Stimulated activated CD4-positive, alpha-beta T cell treated with anti-CD3 and anti-CD28 coated beads, TNF-alpha, amount 100 ng/mL, for 24 hours (primary cell): ENCODE data around the gene ERCC6L2.

Experiments used
- DNase-seq, 3 experiments: peaks; one replicate each; pipeline ENCODE4 v3.0.0-alpha.2; 2020; ENCODE audit warnings: low read depth in 3 of 3

Gene ERCC6L2

GRCh38 chr9:95870352-95870751 is 5.1 kb upstream of the ERCC6L2 start:
- no peak for DNase-seq

GRCh38 chr9:95870906-95871305 is 4.6 kb upstream of the ERCC6L2 start:
- DNase-seq: no peak

GRCh38 chr9:95874303-95874988 is 1.0 kb upstream of the ERCC6L2 start:
- no peak for DNase-seq

GRCh38 chr9:95874989-95875304 is 544 bp upstream of the ERCC6L2 start:
- DNase-seq: peak; percentile 40 to 67 (median 42)

GRCh38 chr9:95876138-95876444 is 600 bp downstream of the ERCC6L2 start:
- DNase-seq: no peak

- no peak for DNase-seq
Observed at GRCh38 chr9:95876595-95876994, 1.1 kb downstream of the ERCC6L2 start.

GRCh38 chr9:95877984-95878383 is 2.5 kb downstream of the ERCC6L2 start:
- no peak for DNase-seq

GRCh38 chr9:95879591-95879990 is 4.1 kb downstream of the ERCC6L2 start:
- DNase-seq: no peak

GRCh38 chr9:95880021-95880690 is 4.7 kb downstream of the ERCC6L2 start:
- DNase-seq: no peak

- no peak for DNase-seq
Observed at GRCh38 chr9:95887926-95888497, 12.5 kb downstream of the ERCC6L2 start.

GRCh38 chr9:95890594-95890993 is 15.1 kb downstream of the ERCC6L2 start:
- DNase-seq: no peak

- DNase-seq: no peak
Observed at GRCh38 chr9:95891067-95891671, 15.7 kb downstream of the ERCC6L2 start.

GRCh38 chr9:95892690-95893089 is 17.2 kb downstream of the ERCC6L2 start:
- no peak for DNase-seq

- DNase-seq: no peak
Observed at GRCh38 chr9:95896580-95896979, 21.1 kb downstream of the ERCC6L2 start.

- no peak for DNase-seq
Observed at GRCh38 chr9:95901506-95901905, 26.0 kb downstream of the ERCC6L2 start.

- no peak for DNase-seq
Observed at GRCh38 chr9:95903398-95903797, 27.9 kb downstream of the ERCC6L2 start.

GRCh38 chr9:95907794-95908193 is 32.3 kb downstream of the ERCC6L2 start:
- no peak for DNase-seq

- no peak for DNase-seq
Observed at GRCh38 chr9:95910023-95910707, 34.7 kb downstream of the ERCC6L2 start.

- DNase-seq: no peak
Observed at GRCh38 chr9:95910770-95911340, 35.4 kb downstream of the ERCC6L2 start.

GRCh38 chr9:95912773-95913172 is 37.3 kb downstream of the ERCC6L2 start:
- no peak for DNase-seq

- DNase-seq: no peak
Observed at GRCh38 chr9:95920017-95920416, 44.5 kb downstream of the ERCC6L2 start.

- DNase-seq: no peak
Observed at GRCh38 chr9:95923794-95924193, 48.3 kb downstream of the ERCC6L2 start.
